ENCODE results near the gene SMAP1.

SMAP1 gene

DNA sequence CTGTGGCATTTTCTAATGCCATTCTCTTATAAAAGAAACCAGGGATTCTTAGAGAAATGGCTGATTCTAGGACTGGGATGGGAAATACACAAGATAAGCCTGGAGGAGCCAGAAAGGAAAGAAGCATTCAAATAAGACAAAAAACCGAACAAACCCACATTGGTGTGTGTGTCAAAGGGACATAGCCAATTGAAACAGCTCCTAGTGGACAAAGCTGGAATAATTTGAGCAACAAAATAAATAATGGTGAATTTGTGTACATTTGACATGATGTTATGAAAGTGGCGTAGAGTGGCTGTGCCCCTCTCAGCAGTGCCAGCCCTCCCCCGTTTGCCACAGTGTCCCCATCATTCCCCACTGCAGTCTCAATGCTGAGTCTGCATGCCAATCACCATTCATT lies 233.6 kb downstream of the SMAP1 start (continued):
- TF ChIP-seq, protein P1, sequence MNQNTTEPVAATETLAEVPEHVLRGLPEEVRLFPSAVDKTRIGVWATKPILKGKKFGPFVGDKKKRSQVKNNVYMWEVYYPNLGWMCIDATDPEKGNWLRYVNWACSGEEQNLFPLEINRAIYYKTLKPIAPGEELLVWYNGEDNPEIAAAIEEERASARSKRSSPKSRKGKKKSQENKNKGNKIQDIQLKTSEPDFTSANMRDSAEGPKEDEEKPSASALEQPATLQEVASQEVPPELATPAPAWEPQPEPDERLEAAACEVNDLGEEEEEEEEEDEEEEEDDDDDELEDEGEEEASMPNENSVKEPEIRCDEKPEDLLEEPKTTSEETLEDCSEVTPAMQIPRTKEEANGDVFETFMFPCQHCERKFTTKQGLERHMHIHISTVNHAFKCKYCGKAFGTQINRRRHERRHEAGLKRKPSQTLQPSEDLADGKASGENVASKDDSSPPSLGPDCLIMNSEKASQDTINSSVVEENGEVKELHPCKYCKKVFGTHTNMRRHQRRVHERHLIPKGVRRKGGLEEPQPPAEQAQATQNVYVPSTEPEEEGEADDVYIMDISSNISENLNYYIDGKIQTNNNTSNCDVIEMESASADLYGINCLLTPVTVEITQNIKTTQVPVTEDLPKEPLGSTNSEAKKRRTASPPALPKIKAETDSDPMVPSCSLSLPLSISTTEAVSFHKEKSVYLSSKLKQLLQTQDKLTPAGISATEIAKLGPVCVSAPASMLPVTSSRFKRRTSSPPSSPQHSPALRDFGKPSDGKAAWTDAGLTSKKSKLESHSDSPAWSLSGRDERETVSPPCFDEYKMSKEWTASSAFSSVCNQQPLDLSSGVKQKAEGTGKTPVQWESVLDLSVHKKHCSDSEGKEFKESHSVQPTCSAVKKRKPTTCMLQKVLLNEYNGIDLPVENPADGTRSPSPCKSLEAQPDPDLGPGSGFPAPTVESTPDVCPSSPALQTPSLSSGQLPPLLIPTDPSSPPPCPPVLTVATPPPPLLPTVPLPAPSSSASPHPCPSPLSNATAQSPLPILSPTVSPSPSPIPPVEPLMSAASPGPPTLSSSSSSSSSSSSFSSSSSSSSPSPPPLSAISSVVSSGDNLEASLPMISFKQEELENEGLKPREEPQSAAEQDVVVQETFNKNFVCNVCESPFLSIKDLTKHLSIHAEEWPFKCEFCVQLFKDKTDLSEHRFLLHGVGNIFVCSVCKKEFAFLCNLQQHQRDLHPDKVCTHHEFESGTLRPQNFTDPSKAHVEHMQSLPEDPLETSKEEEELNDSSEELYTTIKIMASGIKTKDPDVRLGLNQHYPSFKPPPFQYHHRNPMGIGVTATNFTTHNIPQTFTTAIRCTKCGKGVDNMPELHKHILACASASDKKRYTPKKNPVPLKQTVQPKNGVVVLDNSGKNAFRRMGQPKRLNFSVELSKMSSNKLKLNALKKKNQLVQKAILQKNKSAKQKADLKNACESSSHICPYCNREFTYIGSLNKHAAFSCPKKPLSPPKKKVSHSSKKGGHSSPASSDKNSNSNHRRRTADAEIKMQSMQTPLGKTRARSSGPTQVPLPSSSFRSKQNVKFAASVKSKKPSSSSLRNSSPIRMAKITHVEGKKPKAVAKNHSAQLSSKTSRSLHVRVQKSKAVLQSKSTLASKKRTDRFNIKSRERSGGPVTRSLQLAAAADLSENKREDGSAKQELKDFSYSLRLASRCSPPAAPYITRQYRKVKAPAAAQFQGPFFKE (tag by site-specific recombination; IDR thresholded peaks at IDR 0.05; ENCODE audit: borderline replicate concordance) = no peak
- no peak for TF ChIP-seq ZBTB6 (tag by site-specific recombination; IDR thresholded peaks at IDR 0.05)
- TF ChIP-seq, protein P2, sequence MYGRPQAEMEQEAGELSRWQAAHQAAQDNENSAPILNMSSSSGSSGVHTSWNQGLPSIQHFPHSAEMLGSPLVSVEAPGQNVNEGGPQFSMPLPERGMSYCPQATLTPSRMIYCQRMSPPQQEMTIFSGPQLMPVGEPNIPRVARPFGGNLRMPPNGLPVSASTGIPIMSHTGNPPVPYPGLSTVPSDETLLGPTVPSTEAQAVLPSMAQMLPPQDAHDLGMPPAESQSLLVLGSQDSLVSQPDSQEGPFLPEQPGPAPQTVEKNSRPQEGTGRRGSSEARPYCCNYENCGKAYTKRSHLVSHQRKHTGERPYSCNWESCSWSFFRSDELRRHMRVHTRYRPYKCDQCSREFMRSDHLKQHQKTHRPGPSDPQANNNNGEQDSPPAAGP (tag by site-specific recombination; IDR thresholded peaks at IDR 0.05) = no peak
- no peak for TF ChIP-seq ZNF266 (tag by site-specific recombination; IDR thresholded peaks at IDR 0.05; ENCODE audit: low read depth)
- TF ChIP-seq ZNF121 (tag by site-specific recombination; IDR thresholded peaks at IDR 0.05) = no peak
- no peak for TF ChIP-seq PRDM6 (tag by site-specific recombination; IDR thresholded peaks at IDR 0.05)
- TF ChIP-seq ZNF140 (tag by site-specific recombination; IDR thresholded peaks at IDR 0.05) = no peak
- no peak for TF ChIP-seq ZNF221 (tag by site-specific recombination; IDR thresholded peaks at IDR 0.05; ENCODE audit: borderline replicate concordance)
- no peak for TF ChIP-seq ZNF157 (tag by site-specific recombination; IDR thresholded peaks at IDR 0.05)
- TF ChIP-seq, protein P3, sequence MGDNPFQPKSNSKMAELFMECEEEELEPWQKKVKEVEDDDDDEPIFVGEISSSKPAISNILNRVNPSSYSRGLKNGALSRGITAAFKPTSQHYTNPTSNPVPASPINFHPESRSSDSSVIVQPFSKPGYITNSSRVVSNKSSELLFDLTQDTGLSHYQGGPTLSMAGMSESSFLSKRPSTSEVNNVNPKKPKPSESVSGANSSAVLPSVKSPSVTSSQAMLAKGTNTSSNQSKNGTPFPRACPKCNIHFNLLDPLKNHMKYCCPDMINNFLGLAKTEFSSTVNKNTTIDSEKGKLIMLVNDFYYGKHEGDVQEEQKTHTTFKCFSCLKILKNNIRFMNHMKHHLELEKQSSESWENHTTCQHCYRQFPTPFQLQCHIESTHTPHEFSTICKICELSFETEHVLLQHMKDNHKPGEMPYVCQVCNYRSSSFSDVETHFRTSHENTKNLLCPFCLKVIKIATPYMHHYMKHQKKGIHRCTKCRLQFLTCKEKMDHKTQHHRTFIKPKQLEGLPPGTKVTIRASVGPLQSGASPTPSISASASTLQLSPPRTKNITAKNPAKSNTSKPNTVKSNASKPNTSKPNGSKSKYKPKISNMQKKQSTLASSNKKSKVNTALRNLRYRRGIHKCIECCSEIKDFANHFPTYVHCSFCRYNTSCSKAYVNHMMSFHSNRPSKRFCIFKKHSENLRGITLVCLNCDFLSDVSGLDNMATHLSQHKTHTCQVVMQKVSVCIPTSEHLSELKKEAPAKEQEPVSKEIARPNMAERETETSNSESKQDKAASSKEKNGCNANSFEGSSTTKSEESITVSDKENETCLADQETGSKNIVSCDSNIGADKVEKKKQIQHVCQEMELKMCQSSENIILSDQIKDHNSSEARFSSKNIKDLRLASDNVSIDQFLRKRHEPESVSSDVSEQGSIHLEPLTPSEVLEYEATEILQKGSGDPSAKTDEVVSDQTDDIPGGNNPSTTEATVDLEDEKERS (tag by site-specific recombination; IDR thresholded peaks at IDR 0.05) = no peak
- no peak for TF ChIP-seq ZNF19 (tag by site-specific recombination; IDR thresholded peaks at IDR 0.05; ENCODE audit: low read depth)

DNA sequence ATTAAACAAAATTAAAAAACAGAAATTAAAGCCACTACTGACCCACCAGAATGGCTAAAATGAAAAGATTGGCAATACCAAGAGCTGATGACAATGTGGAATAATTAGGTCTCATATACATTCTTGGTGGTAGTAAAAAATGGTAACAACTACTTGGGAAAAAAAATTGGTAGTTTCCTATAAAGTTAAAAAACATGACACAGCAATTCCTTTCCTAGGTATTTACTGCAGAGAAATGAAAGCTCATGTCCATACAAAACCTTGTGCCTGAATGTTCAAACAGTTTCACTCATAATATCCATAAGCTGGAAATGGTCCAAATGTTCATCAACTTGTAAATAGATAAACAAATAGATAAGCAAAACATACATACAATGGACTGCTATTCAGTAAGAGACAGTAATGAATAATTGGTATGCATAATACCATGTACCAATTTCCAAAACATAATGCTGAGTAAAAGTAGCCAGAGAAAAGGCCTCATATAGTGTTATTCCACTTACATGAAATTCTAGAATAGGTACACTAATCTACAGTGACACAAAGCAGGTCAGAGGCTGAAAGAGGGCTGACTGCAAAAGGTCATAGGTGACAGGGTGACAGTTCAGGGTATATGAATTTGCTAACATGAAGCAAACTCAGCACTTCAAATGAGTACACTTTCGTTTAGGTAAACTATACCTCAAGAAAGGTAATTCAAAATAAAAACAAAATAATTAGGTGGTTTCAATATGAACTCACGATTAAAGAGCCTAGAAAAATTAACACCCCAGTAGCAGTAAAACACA lies 236.2 kb downstream of the SMAP1 start:
- H3K36me3 ChIP-seq (ENCODE audit: control insufficient read depth in 2 of 2, insufficient read depth in 1 of 2, low read length in 2 of 2) = no peaks in the 10 kb centered on the region
- H3K27ac ChIP-seq (ENCODE audit: extremely low read depth, low read depth, low read length) = no peak overlapping the region
- POLR2A ChIA-PET = no interaction called here
- H3K9me3 ChIP-seq (ENCODE audit: control insufficient read depth, insufficient read depth, low read depth, low read length) = no peaks in the 10 kb centered on the region
- no peaks in the 10 kb centered on the region for H3K4me1 ChIP-seq (ENCODE audit: control insufficient read depth, insufficient read depth, low read length)
- CTCF ChIA-PET = interaction anchor here (0.7 to 2.9 kb wide), 4 partner anchors 15 to 474 kb away, joined by 3 to 11 read pairs (median 4); no protein-coding TSS in a partner anchor
- H3K4me3 ChIP-seq (ENCODE audit: low read depth, low read length) = no peak overlapping the region
- no peak for TF ChIP-seq HIC1 (tag by site-specific recombination; IDR thresholded peaks at IDR 0.05)
- TF ChIP-seq ZNF350 (tag by site-specific recombination; IDR thresholded peaks at IDR 0.05) = no peak
- no peak for TF ChIP-seq ZNF426 (tag by site-specific recombination; IDR thresholded peaks at IDR 0.05)
- no peak for TF ChIP-seq ZNF202 (tag by site-specific recombination; IDR thresholded peaks at IDR 0.05; ENCODE audit: borderline replicate concordance)
- TF ChIP-seq ZNF529 (tag by site-specific recombination; IDR thresholded peaks at IDR 0.05; ENCODE audit: insufficient replicate concordance) = no peak
- TF ChIP-seq ZNF274 (IDR thresholded peaks at IDR 0.05; ENCODE audit: low read length) = no peak
- no peak for TF ChIP-seq ZNF274 (tag by site-specific recombination; IDR thresholded peaks at IDR 0.05; ENCODE audit: borderline replicate concordance)
- TF ChIP-seq, protein P2 (tag by site-specific recombination; IDR thresholded peaks at IDR 0.05) = no peak
